Body of pancreas (tissue), 4 donors: Measurements from ENCODE around the gene GNB5. TPM values are rescaled to one million over a fixed set of nuclear protein-coding genes. Genes with fewer than 3 reads are reported as not detected.
A peak's percentile ranks its signal among the peaks of the same experiment; 100 is the strongest.

Experiments
- ATAC-seq: fragments of 150-250 bp; one replicate; pipeline ENCODE4 v1.9.1; 2016
- DNase-seq, 4 donors: peaks; one replicate each; pipeline ENCODE4 v3.0.0-alpha.2; 2019
- H3K27ac ChIP-seq, 4 donors: fragments of 200-600 bp; sonication (generic); 1 replicate in 3 of 4; 2 replicates in 1 of 4; pipeline versions ENCODE4 v1.5.1 to v1.6.1; 2016 to 2019; ENCODE audit warnings: mild to moderate bottlenecking in 1 of 4, mixed read lengths in 1 of 4, moderate library complexity in 1 of 4
- H3K27me3 ChIP-seq, 2 donors: fragments of 200-600 bp; sonication (generic); one replicate each; pipeline ENCODE4 v1.6.0; 2016; ENCODE audit warnings: mild to moderate bottlenecking in 1 of 2
- H3K36me3 ChIP-seq, 2 donors: fragments of 200-600 bp; sonication (generic); replicated peaks in 1 of 2; 2 replicates each; pipeline ENCODE4 v1.5.1; 2016; ENCODE audit warnings: low read depth in 2 of 2; ENCODE audit not compliant: insufficient read depth in 1 of 2
- H3K4me1 ChIP-seq: fragments of 200-600 bp; sonication (generic); one replicate; pipeline ENCODE4 v1.6.0; 2016
- H3K4me3 ChIP-seq, 2 donors: fragments of 200-600 bp; sonication (generic); 1 replicate in 1 of 2; 2 replicates in 1 of 2; pipeline ENCODE4 v1.5.1; 2016 to 2019
- H3K9me3 ChIP-seq, 3 donors: fragments of 200-600 bp; sonication (generic); 1 replicate in 2 of 3; 2 replicates in 1 of 3; pipeline ENCODE4 v1.5.1; 2016
- CTCF ChIP-seq, 7 experiments: fragments of 450-650 bp in 4 of 7; fragments of 200-600 bp in 3 of 7; sonication (generic) in 3 of 7; IDR thresholded peaks; one replicate each; pipeline ENCODE4 v1.5.1; 2016 to 2019; ENCODE audit warnings: antibody characterized with exemption in 7 of 7
- POLR2A ChIP-seq, 3 donors: fragments of 450-650 bp; IDR thresholded peaks; one replicate each; pipeline ENCODE4 v1.6.1; 2016; ENCODE audit warnings: antibody characterized with exemption in 3 of 3, mild to moderate bottlenecking in 2 of 3
- WGBS, 2 donors: methylation state at CpG; one replicate each; pipeline ENCODE4 v1.1.5; 2017; 5-methylcytosine and 5-hydroxymethylcytosine counted together
- intact Hi-C: fragments of 100-400 bp; cut with DNase I; formaldehyde crosslinking; loops from one replicate; pipeline ENCODE4 v1.15.1; 2023
- total RNA-seq, 2 donors: library from RNA; depleted of rRNA; stranded (reverse); fragments of >200 nt; gene quantifications; one replicate each; pipeline ENCODE4 v1.1.0, GENCODE V29; 2016

GNB5 gene
- total RNA-seq, 2 donors from 2014 or later, result 15.8 to 25.2 TPM

GRCh38 chr15:52120488-52120887 is 70.7 kb downstream of the GNB5 start:
- ATAC-seq, result no peak
- Histone ChIP-seq H3K36me3 (no peaks in the 10 kb centered on the region), H3K27ac (no peak overlapping the region), H3K4me3 (no peak overlapping the region), H3K4me1 (peaks cover 28% of the 10 kb centered on the region), H3K9me3 (no peaks in the 10 kb centered on the region), H3K27me3 (no peaks in the 10 kb centered on the region)
- intact Hi-C loops, result no loop called here
- WGBS, 2 donors, result 82 to 92% methylated on average over 2 of the region's 2 CpGs
- TF ChIP-seq POLR2A (IDR thresholded peaks at IDR 0.05), result no peak
- TF ChIP-seq CTCF (IDR thresholded peaks at IDR 0.05), result no peak
- no peak for DNase-seq

- TF ChIP-seq POLR2A (IDR thresholded peaks at IDR 0.05) (no peak), CTCF (IDR thresholded peaks at IDR 0.05) (no peak)
- no peak for DNase-seq
- Histone ChIP-seq H3K4me3 (no peak overlapping the region), H3K36me3 (no peaks in the 10 kb centered on the region), H3K9me3 (no peaks in the 10 kb centered on the region), H3K27ac (no peak overlapping the region), H3K27me3 (no peaks in the 10 kb centered on the region), H3K4me1 (peaks cover 33% of the 10 kb centered on the region)
- 69 to 74% methylated on average over 3 of the region's 3 CpGs for WGBS, 2 donors
- no peak for ATAC-seq
- intact Hi-C loops, result no loop called here
These were observed 72.0 kb downstream of the GNB5 start for GRCh38 chr15:52118969-52119749.

GRCh38 chr15:52117549-52117948 is 73.6 kb downstream of the GNB5 start:
- H3K4me3 ChIP-seq, result no peak overlapping the region
- TF ChIP-seq POLR2A (IDR thresholded peaks at IDR 0.05), result no peak
- TF ChIP-seq CTCF (IDR thresholded peaks at IDR 0.05), result no peak
- H3K4me1 ChIP-seq, result peaks cover 33% of the 10 kb centered on the region
- H3K27ac ChIP-seq, result peak overlapping the region in 3 of 4 donors; percentile 53 to 85 (median 81)
- ATAC-seq (no peak), DNase-seq (no peak)
- no peaks in the 10 kb centered on the region for H3K36me3 ChIP-seq
- WGBS, 2 donors, result 88% methylated on average over 7 to 9 of the region's 9 CpGs
- no peaks in the 10 kb centered on the region for H3K9me3 ChIP-seq
- intact Hi-C loops, result no loop called here
- H3K27me3 ChIP-seq, result no peaks in the 10 kb centered on the region

- 42% methylated on average over 9 of the region's 9 CpGs for WGBS, 2 donors
- DNase-seq, result peak; percentile 51 to 79 (median 63)
- peak; percentile 89 for ATAC-seq
- TF ChIP-seq CTCF (IDR thresholded peaks at IDR 0.05) (no peak), POLR2A (IDR thresholded peaks at IDR 0.05) (no peak)
- Histone ChIP-seq H3K27me3 (no peaks in the 10 kb centered on the region), H3K4me3 (no peak overlapping the region), H3K4me1 (peaks cover 41% of the 10 kb centered on the region), H3K9me3 (no peaks in the 10 kb centered on the region), H3K36me3 (no peaks in the 10 kb centered on the region), H3K27ac (peak overlapping the region; percentile 53 to 85 (median 74))
- intact Hi-C loops, result no loop called here
These were observed 75.4 kb downstream of the GNB5 start for GRCh38 chr15:52115598-52116427.
